CD14-positive monocyte (primary cell): ENCODE results near the gene CHD6. TPM values are rescaled to one million over a fixed set of nuclear protein-coding genes. Genes with fewer than 3 reads are reported as not detected.
A peak's percentile ranks its signal among the peaks of the same experiment; 100 is the strongest.

Experiments
- DNase-seq, 3 donors: peaks; one replicate each; pipeline ENCODE4 v3.0.0-alpha.2; 2011 to 2022
- H2AFZ ChIP-seq: 2 replicates; pipeline ENCODE4 v1.6.0; 2012; ENCODE audit warnings: mild to moderate bottlenecking, low read depth, low read length, inconsistent platforms; ENCODE audit not compliant: insufficient read depth, poor library complexity, severe bottlenecking
- H3K27ac ChIP-seq, 2 donors: 1 replicate in 1 of 2; 2 replicates in 1 of 2; pipeline ENCODE4 v1.5.1; 2012 to 2013; ENCODE audit warnings: low read length in 2 of 2, control low read depth in 1 of 2, inconsistent platforms in 1 of 2, low read depth in 1 of 2, mild to moderate bottlenecking in 1 of 2
- H3K27me3 ChIP-seq, 2 donors: one replicate each; pipeline versions ENCODE4 v1.6.0 to v1.6.1; 2011 to 2013; ENCODE audit warnings: low read length in 2 of 2; ENCODE audit not compliant: control insufficient read depth in 2 of 2, insufficient read depth in 2 of 2
- H3K36me3 ChIP-seq, 2 donors: replicated peaks in 1 of 2; 1 replicate in 1 of 2; 2 replicates in 1 of 2; pipeline versions ENCODE4 v1.5.1 to v1.6.1; 2012 to 2013; ENCODE audit warnings: low read length in 2 of 2, control low read depth in 1 of 2, inconsistent platforms in 1 of 2, mild to moderate bottlenecking in 1 of 2; ENCODE audit not compliant: insufficient read depth in 2 of 2, control insufficient read depth in 1 of 2
- H3K4me1 ChIP-seq, 2 donors: 1 replicate in 1 of 2; 2 replicates in 1 of 2; pipeline versions ENCODE4 v1.5.1 to v1.6.1; 2012 to 2013; ENCODE audit warnings: low read length in 2 of 2, control low read depth in 1 of 2, inconsistent platforms in 1 of 2, mild to moderate bottlenecking in 1 of 2, moderate library complexity in 1 of 2; ENCODE audit not compliant: insufficient read depth in 2 of 2, control insufficient read depth in 1 of 2
- H3K4me2 ChIP-seq: replicated peaks from 2 replicates; pipeline ENCODE3; 2012; ENCODE audit warnings: low read length, moderate library complexity, mild to moderate bottlenecking; ENCODE audit not compliant: poor library complexity, severe bottlenecking; ENCODE audit errors: extremely low read depth
- H3K4me3 ChIP-seq, 3 experiments: fragments of 200-600 bp in 1 of 3; sonication (generic) in 1 of 3; replicated peaks in 1 of 3; 1 replicate in 2 of 3; 2 replicates in 1 of 3; pipeline ENCODE4 v1.5.1; 2011 to 2013; ENCODE audit warnings: low read length in 3 of 3, mild to moderate bottlenecking in 3 of 3, control low read depth in 2 of 3, low read depth in 2 of 3, inconsistent platforms in 1 of 3, moderate library complexity in 1 of 3
- H3K79me2 ChIP-seq: 2 replicates; pipeline ENCODE4 v1.6.0; 2012; ENCODE audit warnings: mild to moderate bottlenecking, control low read depth, inconsistent platforms, low read length, moderate library complexity; ENCODE audit not compliant: insufficient read depth
- H3K9ac ChIP-seq: 2 replicates; pipeline ENCODE4 v1.6.0; 2017; ENCODE audit warnings: low read length, mild to moderate bottlenecking; ENCODE audit not compliant: insufficient read depth, poor library complexity, severe bottlenecking
- H3K9me3 ChIP-seq, 2 donors: replicated peaks in 1 of 2; 1 replicate in 1 of 2; 2 replicates in 1 of 2; pipeline versions ENCODE4 v1.5.1 to v1.6.1; 2012 to 2013; ENCODE audit warnings: low read length in 2 of 2, control low read depth in 1 of 2; ENCODE audit not compliant: control insufficient read depth in 1 of 2, insufficient read depth in 1 of 2
- H4K20me1 ChIP-seq: 2 replicates; pipeline ENCODE4 v1.6.0; 2012; ENCODE audit warnings: mild to moderate bottlenecking, low read length, control low read depth, moderate library complexity; ENCODE audit not compliant: insufficient read depth
- H3K27ac Mint-ChIP-seq, 7 donors: one replicate each; pipeline ENCODE4 v1.8.0; 2020; ENCODE audit warnings: mild to moderate bottlenecking in 7 of 7, mixed read lengths in 7 of 7, moderate library complexity in 6 of 7, inconsistent platforms in 2 of 7
- H3K27me3 Mint-ChIP-seq, 3 donors: one replicate each; pipeline ENCODE4 v1.8.0; 2021 to 2022; ENCODE audit warnings: low read depth in 3 of 3, mild to moderate bottlenecking in 3 of 3, mixed read lengths in 3 of 3, moderate library complexity in 3 of 3, inconsistent platforms in 1 of 3
- H3K36me3 Mint-ChIP-seq, 2 donors: one replicate each; pipeline ENCODE4 v1.8.0; 2020; ENCODE audit warnings: mixed read lengths in 2 of 2, inconsistent platforms in 1 of 2, mild to moderate bottlenecking in 1 of 2
- H3K4me1 Mint-ChIP-seq: one replicate; pipeline ENCODE4 v1.8.0; 2020; ENCODE audit warnings: mild to moderate bottlenecking, mixed read lengths
- H3K4me3 Mint-ChIP-seq, 2 donors: one replicate each; pipeline ENCODE4 v1.8.0; 2020; ENCODE audit warnings: mild to moderate bottlenecking in 2 of 2, mixed read lengths in 2 of 2, moderate library complexity in 1 of 2
- H3K9me3 Mint-ChIP-seq, 7 donors: one replicate each; pipeline ENCODE4 v1.8.0; 2020 to 2022; ENCODE audit warnings: mixed read lengths in 7 of 7, mild to moderate bottlenecking in 6 of 7, moderate library complexity in 6 of 7, inconsistent platforms in 2 of 7
- CTCF ChIP-seq: fragments of 200-600 bp; IDR thresholded peaks from one replicate; pipeline ENCODE4 v1.8.0; 2022; ENCODE audit warnings: antibody characterized with exemption, mild to moderate bottlenecking
- whole genome bisulfite sequencing: methylation state at CpG from one replicate; pipeline ENCODE4 v1.1.5; 2013; ENCODE audit warnings: missing lambda C conversion rate; ENCODE audit not compliant: insufficient coverage; 5-methylcytosine and 5-hydroxymethylcytosine counted together
- intact Hi-C, 2 donors: fragments of 100-400 bp; cut with micrococcal nuclease; formaldehyde crosslinking; loops; one replicate each; pipeline versions ENCODE4 v1.15.0 to v1.15.1; 2023
- polyA plus RNA-seq, 3 donors: library from polyadenylated mRNA; depleted of rRNA in 1 of 3; unstranded in 2 of 3; stranded (reverse) in 1 of 3; fragments of 300-500 nt in 2 of 3; fragments of >200 nt in 1 of 3; fragmentation: Illumina TruSeq in 2 of 3; gene quantifications; 1 replicate in 2 of 3; 2 replicates in 1 of 3; pipeline ENCODE4 v1.2.3, GENCODE V29; 2012 to 2021

Gene CHD6
- polyA plus RNA-seq, 3 donors = 12.9 to 19.6 (median 13.0) TPM

- H3K27me3 Mint-ChIP-seq = peaks cover 36 to 66% (median 42%) of the 10 kb centered on the region in 3 donors
- 93% methylated on average over 3 of the region's 4 CpGs for WGBS
- H3K4me3 ChIP-seq = no peak overlapping the region
Measured at GRCh38 chr20:41371371-41371770, 246.8 kb downstream of the CHD6 start.

DNA sequence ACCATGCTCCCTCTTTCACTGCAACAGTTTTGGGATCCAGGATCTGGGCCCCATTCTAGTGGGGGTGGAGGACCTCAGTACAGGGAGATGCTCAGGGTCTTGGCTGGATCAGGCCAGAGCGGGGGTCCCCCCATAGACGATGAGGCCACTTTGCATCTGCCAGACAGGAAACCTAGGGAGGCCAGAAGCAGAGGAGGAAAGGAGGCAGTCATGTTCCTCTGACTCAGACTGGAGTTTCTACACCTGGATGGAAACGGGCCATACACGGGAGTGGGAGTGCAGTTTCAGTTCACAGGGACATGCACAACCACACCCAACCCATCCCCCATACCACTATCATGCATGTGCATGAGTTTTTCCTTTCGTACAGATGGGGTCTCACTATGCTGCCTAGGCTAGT is 248.0 kb downstream of the CHD6 start:
- H3K27me3 Mint-ChIP-seq = peaks cover 36 to 69% (median 41%) of the 10 kb centered on the region in 3 donors
- no peak for DNase-seq

More at GRCh38 chr20:41371371-41371770, 246.8 kb downstream of the CHD6 start:
- peaks cover 4% of the 10 kb centered on the region for H3K4me1 Mint-ChIP-seq
- DNase-seq = no peak
- Histone ChIP-seq H3K4me1 (no peaks in the 10 kb centered on the region), H3K4me2 (no peak overlapping the region), H3K79me2 (no peaks in the 10 kb centered on the region), H3K27me3 (peaks cover 9 to 26% of the 10 kb centered on the region in 2 donors), H2AFZ (no peak overlapping the region), H4K20me1 (no peaks in the 10 kb centered on the region), H3K36me3 (no peaks in the 10 kb centered on the region), H3K9ac (no peak overlapping the region), H3K9me3 (peaks cover 12 to 20% of the 10 kb centered on the region in 2 donors), H3K27ac (no peak overlapping the region)
- no peaks in the 10 kb centered on the region for H3K36me3 Mint-ChIP-seq
- no peak for TF ChIP-seq CTCF
- H3K27ac Mint-ChIP-seq = peak overlapping the region in 1 of 7 donors; percentile 27
- H3K4me3 Mint-ChIP-seq = no peak overlapping the region
- peaks cover 4 to 35% (median 23%) of the 10 kb centered on the region in 7 donors for H3K9me3 Mint-ChIP-seq
- intact Hi-C loops = no loop called here

More for the DNA sequence above, 248.0 kb downstream of the CHD6 start:
- Histone ChIP-seq H3K4me3 (no peak overlapping the region), H2AFZ (no peak overlapping the region), H3K9me3 (peaks cover 12 to 20% of the 10 kb centered on the region in 2 donors), H4K20me1 (no peaks in the 10 kb centered on the region), H3K9ac (no peak overlapping the region), H3K27ac (no peak overlapping the region), H3K27me3 (peaks cover 14 to 31% of the 10 kb centered on the region in 2 donors), H3K36me3 (no peaks in the 10 kb centered on the region), H3K79me2 (no peaks in the 10 kb centered on the region), H3K4me1 (no peaks in the 10 kb centered on the region), H3K4me2 (no peak overlapping the region)
- no peak for TF ChIP-seq CTCF
- whole genome bisulfite sequencing = 63% methylated on average over 3 of the region's 5 CpGs
- Mint-ChIP-seq H3K27ac (no peak overlapping the region), H3K4me1 (peaks cover 4% of the 10 kb centered on the region), H3K36me3 (no peaks in the 10 kb centered on the region), H3K9me3 (peaks cover 4 to 34% (median 25%) of the 10 kb centered on the region in 7 donors), H3K4me3 (no peak overlapping the region)
- intact Hi-C loops = no loop called here
